HEK293 (cell line): ENCODE results near the gene MKI67.

ENCODE experiments used
- CTCF ChIA-PET: fragments of 350-600 bp; formaldehyde crosslinking; extraction: SDS; loops from one replicate; lab custom pipeline; 2021; ENCODE audit warnings: antibody characterized with exemption; lab: Yijun Ruan, JAX
- POLR2A ChIA-PET: fragments of 300-600 bp; formaldehyde crosslinking; extraction: SDS; loops from one replicate; lab custom pipeline; 2020; ENCODE audit warnings: antibody characterized with exemption, inconsistent platforms; lab: Yijun Ruan, JAX
- H3K27ac ChIP-seq: fragments of 200-500 bp; sonication (Bioruptor generic); 2 replicates; pipeline ENCODE4 v1.5.1; 2014; ENCODE audit warnings: low read depth, low read length, control low read depth, inconsistent platforms; ENCODE audit errors: extremely low read depth
- H3K36me3 ChIP-seq, 2 experiments: fragments of 200-500 bp in 1 of 2; sonication (Bioruptor generic) in 1 of 2; 1 replicate in 1 of 2; 2 replicates in 1 of 2; pipeline ENCODE4 v1.5.1; 2014 to 2017; ENCODE audit warnings: inconsistent platforms in 2 of 2, low read length in 2 of 2; ENCODE audit not compliant: control insufficient read depth in 2 of 2, insufficient read depth in 1 of 2
- H3K4me1 ChIP-seq: fragments of 200-500 bp; sonication (Bioruptor generic); 2 replicates; pipeline ENCODE4 v1.5.1; 2014; ENCODE audit warnings: mild to moderate bottlenecking, low read length, inconsistent platforms; ENCODE audit not compliant: control insufficient read depth, insufficient read depth
- H3K4me3 ChIP-seq: 2 replicates; pipeline ENCODE4 v1.5.1; 2011; ENCODE audit warnings: low read depth, mild to moderate bottlenecking, control low read depth, low read length, moderate library complexity
- H3K9me3 ChIP-seq: fragments of 200-500 bp; sonication (Bioruptor generic); 2 replicates; pipeline ENCODE4 v1.5.1; 2014; ENCODE audit warnings: low read depth, low read length, inconsistent platforms; ENCODE audit not compliant: control insufficient read depth, insufficient read depth
- BCL6B ChIP-seq: fragments of 450-650 bp; formaldehyde crosslinking; IDR thresholded peaks from 2 replicates; pipeline ENCODE4 v1.5.1; 2017; ENCODE audit warnings: missing biosample characterization, missing genetic modification characterization
- EGR2 ChIP-seq: fragments of 450-650 bp; formaldehyde crosslinking; IDR thresholded peaks from 2 replicates; pipeline ENCODE4 v1.5.1; 2016; ENCODE audit warnings: low read depth, missing biosample characterization, missing genetic modification characterization
- MEIS1 ChIP-seq: sonication (generic); formaldehyde crosslinking; IDR thresholded peaks from 2 replicates; pipeline ENCODE4 v1.8.1; 2022; ENCODE audit warnings: missing genetic modification reagents, mild to moderate bottlenecking, borderline replicate concordance
- OSR2 ChIP-seq: fragments of 450-650 bp; formaldehyde crosslinking; IDR thresholded peaks from 2 replicates; pipeline ENCODE4 v1.5.1; 2016; ENCODE audit warnings: missing biosample characterization, missing genetic modification characterization
- OVOL3 ChIP-seq: fragments of 450-650 bp; formaldehyde crosslinking; IDR thresholded peaks from 2 replicates; pipeline ENCODE4 v1.5.1; 2016; ENCODE audit warnings: missing biosample characterization, missing genetic modification characterization
- REPIN1 ChIP-seq: fragments of 450-650 bp; formaldehyde crosslinking; IDR thresholded peaks from 2 replicates; pipeline ENCODE4 v1.5.1; 2017; ENCODE audit warnings: missing biosample characterization, missing genetic modification characterization, low read depth
- SP2 ChIP-seq: fragments of 450-650 bp; formaldehyde crosslinking; IDR thresholded peaks from 2 replicates; pipeline ENCODE4 v1.5.1; 2016; ENCODE audit warnings: missing biosample characterization, missing genetic modification characterization
- ZBTB1 ChIP-seq: fragments of 450-650 bp; formaldehyde crosslinking; IDR thresholded peaks from 2 replicates; pipeline ENCODE4 v1.5.1; 2016; ENCODE audit warnings: missing biosample characterization, missing genetic modification characterization
- ZBTB20 ChIP-seq: fragments of 450-650 bp; formaldehyde crosslinking; IDR thresholded peaks from 2 replicates; pipeline ENCODE4 v1.5.1; 2016; ENCODE audit warnings: missing biosample characterization, missing genetic modification characterization
- ZBTB21 ChIP-seq: fragments of 450-650 bp; formaldehyde crosslinking; IDR thresholded peaks from 2 replicates; pipeline ENCODE4 v1.5.1; 2017; ENCODE audit warnings: missing biosample characterization, missing genetic modification characterization
- ZFP3 ChIP-seq: fragments of 450-650 bp; formaldehyde crosslinking; IDR thresholded peaks from 2 replicates; pipeline ENCODE4 v1.5.1; 2016; ENCODE audit warnings: low read depth, missing biosample characterization, missing genetic modification characterization
- ZFP69B ChIP-seq: fragments of 450-650 bp; formaldehyde crosslinking; IDR thresholded peaks from 2 replicates; pipeline ENCODE4 v1.5.1; 2016; ENCODE audit warnings: missing biosample characterization, missing genetic modification characterization
- ZNF175 ChIP-seq: fragments of 450-650 bp; formaldehyde crosslinking; IDR thresholded peaks from 2 replicates; pipeline ENCODE4 v1.5.1; 2016; ENCODE audit warnings: missing biosample characterization, missing genetic modification characterization
- ZNF23 ChIP-seq: fragments of 450-650 bp; formaldehyde crosslinking; IDR thresholded peaks from 2 replicates; pipeline ENCODE4 v1.5.1; 2016; ENCODE audit warnings: missing biosample characterization, missing genetic modification characterization, borderline replicate concordance
- ZNF24 ChIP-seq: fragments of 450-650 bp; formaldehyde crosslinking; IDR thresholded peaks from 2 replicates; pipeline ENCODE4 v1.5.1; 2016; ENCODE audit warnings: missing biosample characterization, missing genetic modification characterization
- ZNF280D ChIP-seq: fragments of 450-650 bp; formaldehyde crosslinking; IDR thresholded peaks from 2 replicates; pipeline ENCODE4 v1.5.1; 2016; ENCODE audit warnings: missing biosample characterization, missing genetic modification characterization
- ZNF350 ChIP-seq: fragments of 450-650 bp; formaldehyde crosslinking; IDR thresholded peaks from 2 replicates; pipeline ENCODE4 v1.5.0; 2017; ENCODE audit warnings: missing biosample characterization, mild to moderate bottlenecking, missing genetic modification characterization
- ZNF426 ChIP-seq: fragments of 450-650 bp; formaldehyde crosslinking; IDR thresholded peaks from 2 replicates; pipeline ENCODE4 v1.5.1; 2017; ENCODE audit warnings: missing biosample characterization, missing genetic modification characterization, mild to moderate bottlenecking, inconsistent platforms, moderate library complexity
- ZNF488 ChIP-seq: fragments of 450-650 bp; formaldehyde crosslinking; IDR thresholded peaks from 2 replicates; pipeline ENCODE4 v1.5.1; 2016; ENCODE audit warnings: missing biosample characterization, missing genetic modification characterization
- ZNF544 ChIP-seq: fragments of 450-650 bp; formaldehyde crosslinking; IDR thresholded peaks from 2 replicates; pipeline ENCODE4 v1.5.0; 2017; ENCODE audit warnings: missing biosample characterization, missing genetic modification characterization
- ZNF571 ChIP-seq: fragments of 450-650 bp; formaldehyde crosslinking; IDR thresholded peaks from 2 replicates; pipeline ENCODE4 v1.5.0; 2017; ENCODE audit warnings: missing biosample characterization, missing genetic modification characterization
- ZNF626 ChIP-seq: fragments of 450-650 bp; sonication (Bioruptor Pico); formaldehyde crosslinking; IDR thresholded peaks from 2 replicates; pipeline ENCODE4 v1.5.1; 2018; ENCODE audit warnings: missing biosample characterization, missing genetic modification characterization, inconsistent platforms
- ZNF792 ChIP-seq: fragments of 450-650 bp; formaldehyde crosslinking; IDR thresholded peaks from 2 replicates; pipeline ENCODE4 v1.5.1; 2016; ENCODE audit warnings: missing biosample characterization, missing genetic modification characterization
- ZSCAN4 ChIP-seq: fragments of 450-650 bp; formaldehyde crosslinking; IDR thresholded peaks from 2 replicates; pipeline ENCODE4 v1.5.1; 2017; ENCODE audit warnings: missing biosample characterization, missing genetic modification characterization
- TF ChIP-seq, protein P1 (sequence below): fragments of 450-650 bp; formaldehyde crosslinking; IDR thresholded peaks from 2 replicates; pipeline ENCODE4 v1.5.1; 2017; ENCODE audit warnings: missing biosample characterization, missing genetic modification characterization

Gene MKI67

DNA sequence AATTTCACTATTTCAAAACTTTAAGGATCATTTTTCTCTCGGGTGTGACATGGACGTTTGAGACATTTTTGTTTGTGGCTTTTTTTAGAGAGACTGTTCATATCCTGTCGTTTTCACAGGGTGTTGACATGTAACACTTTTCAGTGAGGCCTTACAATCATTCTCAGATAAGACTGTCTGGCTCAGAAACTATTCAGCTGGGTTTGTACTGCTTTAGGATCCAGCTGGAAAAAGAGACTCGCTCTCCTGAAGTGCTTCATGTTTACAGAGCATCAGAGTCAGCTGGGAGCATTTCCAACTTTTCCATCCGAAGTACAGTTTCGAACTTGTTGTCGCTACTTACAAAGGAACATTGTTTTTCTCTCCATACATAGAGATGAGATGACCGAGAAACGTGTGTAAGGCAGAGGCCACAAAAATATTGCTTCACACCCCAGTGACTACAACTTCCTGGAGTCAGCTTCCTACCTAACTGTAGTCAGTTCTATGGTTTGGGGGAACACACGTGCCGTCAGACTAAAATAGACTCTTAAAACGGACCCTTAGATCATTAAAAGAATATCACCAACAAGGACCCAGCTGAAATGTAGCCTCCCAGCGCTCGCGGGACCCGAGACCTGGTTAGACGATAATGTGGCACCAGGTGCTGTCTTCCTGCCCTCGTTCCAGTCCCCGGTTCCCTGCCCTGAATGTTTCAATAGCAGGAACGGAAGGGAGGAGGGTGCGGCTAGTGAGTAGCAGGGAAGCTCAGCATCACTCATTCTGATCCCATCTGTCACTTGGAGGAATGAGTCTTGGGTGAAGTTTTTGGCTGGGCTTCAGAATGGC lies 78.0 kb downstream of the MKI67 start (continued):
- no peak for TF ChIP-seq MEIS1
- TF ChIP-seq ZNF544 (tag by site-specific recombination): no peak
- TF ChIP-seq ZFP69B (tag by site-specific recombination): no peak
- TF ChIP-seq ZBTB21 (tag by site-specific recombination): no peak
- no peak for TF ChIP-seq ZBTB1
- no peak for TF ChIP-seq ZFP3 (tag by site-specific recombination)
- TF ChIP-seq ZNF626: no peak
- no peak for TF ChIP-seq ZNF23
- no peak for TF ChIP-seq ZNF175 (tag by site-specific recombination)
- TF ChIP-seq OSR2 (tag by site-specific recombination): no peak
- no peak for TF ChIP-seq OVOL3 (tag by site-specific recombination)
- no peak for TF ChIP-seq ZBTB20
- TF ChIP-seq, all 188 proteins: peak for 0

- Histone ChIP-seq H3K4me1 (peaks cover 3% of the 10 kb centered on the region), H3K4me3 (peak overlapping the region; percentile 25), H3K27ac (no peak overlapping the region; the same call in 1 of the 2 replicates), H3K36me3 (peaks cover 0 to 8% of the 10 kb centered on the region in 2 experiments; a peak in 1 of 3 replicates), H3K9me3 (no peaks in the 10 kb centered on the region)
- CTCF ChIA-PET: interaction anchor here (0.9 to 4.9 kb wide), 4 partner anchors 12 to 332 kb away, joined by 3 to 35 read pairs (median 8); no protein-coding TSS in a partner anchor
- POLR2A ChIA-PET: interaction anchor here (0.7 to 1.1 kb wide), 2 partner anchors 15 to 38 kb away, joined by 3 read pairs; no protein-coding TSS in a partner anchor
- TF ChIP-seq ZNF350 (tag by site-specific recombination) (no peak), ZSCAN4 (no peak), ZNF24 (no peak), SP2 (tag by site-specific recombination) (peak; percentile 48), ZNF792 (tag by site-specific recombination) (no peak), ZNF571 (tag by site-specific recombination) (no peak), ZNF280D (tag by site-specific recombination) (no peak), ZNF426 (no peak), ZNF488 (tag by site-specific recombination) (no peak), BCL6B (tag by site-specific recombination) (no peak), EGR2 (tag by site-specific recombination) (peak; percentile 95), ZNF626 (no peak), REPIN1 (no peak)
- TF ChIP-seq, protein P1, sequence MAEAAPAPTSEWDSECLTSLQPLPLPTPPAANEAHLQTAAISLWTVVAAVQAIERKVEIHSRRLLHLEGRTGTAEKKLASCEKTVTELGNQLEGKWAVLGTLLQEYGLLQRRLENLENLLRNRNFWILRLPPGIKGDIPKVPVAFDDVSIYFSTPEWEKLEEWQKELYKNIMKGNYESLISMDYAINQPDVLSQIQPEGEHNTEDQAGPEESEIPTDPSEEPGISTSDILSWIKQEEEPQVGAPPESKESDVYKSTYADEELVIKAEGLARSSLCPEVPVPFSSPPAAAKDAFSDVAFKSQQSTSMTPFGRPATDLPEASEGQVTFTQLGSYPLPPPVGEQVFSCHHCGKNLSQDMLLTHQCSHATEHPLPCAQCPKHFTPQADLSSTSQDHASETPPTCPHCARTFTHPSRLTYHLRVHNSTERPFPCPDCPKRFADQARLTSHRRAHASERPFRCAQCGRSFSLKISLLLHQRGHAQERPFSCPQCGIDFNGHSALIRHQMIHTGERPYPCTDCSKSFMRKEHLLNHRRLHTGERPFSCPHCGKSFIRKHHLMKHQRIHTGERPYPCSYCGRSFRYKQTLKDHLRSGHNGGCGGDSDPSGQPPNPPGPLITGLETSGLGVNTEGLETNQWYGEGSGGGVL (tag by site-specific recombination): no peak
Observed at GRCh38 chr10:128047351-128047750, 78.9 kb downstream of the MKI67 start.
